Motor neuron (in vitro differentiated cells): ENCODE measurements around the gene PUS3. TPM values are rescaled to one million over a fixed set of nuclear protein-coding genes. Genes with fewer than 3 reads are reported as not detected.

Experiments
- ATAC-seq, 8 experiments: fragments of 200-7000 bp; cut with Tn5 transposase; replicated peaks in 6 of 8; 2 replicates each; pipeline ENCODE4 v1.8.0; 2021; ENCODE audit warnings: mild to moderate bottlenecking in 8 of 8, moderate library complexity in 8 of 8
- H3K27ac ChIP-seq, 2 donors: fragments of 250-450 bp; sonication (Bioruptor Pico); 2 replicates each; pipeline ENCODE4 v1.9.0; 2021; ENCODE audit warnings: antibody characterized with exemption in 2 of 2, mild to moderate bottlenecking in 2 of 2, moderate library complexity in 1 of 2
- H3K4me1 ChIP-seq, 2 donors: fragments of 250-450 bp; sonication (Bioruptor Pico); replicated peaks in 1 of 2; 2 replicates each; pipeline ENCODE4 v1.6.1; 2021; ENCODE audit warnings: antibody characterized with exemption in 2 of 2, mild to moderate bottlenecking in 2 of 2, moderate library complexity in 1 of 2
- H3K4me3 ChIP-seq, 5 donors: fragments of 250-450 bp; sonication (Bioruptor Pico); 2 replicates each; pipeline ENCODE4 v1.9.0; 2021; ENCODE audit warnings: antibody characterized with exemption in 5 of 5, mild to moderate bottlenecking in 5 of 5, moderate library complexity in 4 of 5
- WGBS, 10 experiments: fragments of 450-650 bp; shearing (Covaris generic); methylation state at CpG; one replicate each; pipeline ENCODE4 v1.0.0; 2022; 5-methylcytosine and 5-hydroxymethylcytosine counted together
- in situ Hi-C, 9 experiments: fragments of 400-800 bp; cut with MboI; loops; one replicate each; pipeline ENCODE4 v1.15.0; 2021; ENCODE audit warnings: low sequenced_read_pairs in 9 of 9, low pct_unique_long_range_greater_than_20kb in 2 of 9; ENCODE audit not compliant: unreplicated experiment in 9 of 9
- total RNA-seq, 8 experiments: library from RNA; unstranded; fragments of 300-600 nt; gene quantifications; 2 replicates each; pipeline versions ENCODE4 v1.2.3 to v1.2.4, GENCODE V29; 2022

Gene PUS3
- total RNA-seq, 8 experiments from 2014 or later, result 11.9 to 24.3 (median 15.9) TPM

GRCh38 chr11:125935056-125935455, 32.0 kb upstream of the PUS3 start:
- Histone ChIP-seq H3K4me3 (no peak overlapping the region), H3K4me1 (peaks cover 4 to 10% of the 10 kb centered on the region in 2 donors), H3K27ac (no peak overlapping the region)
- 67 to 100% (median 91%) methylated on average over 1 to 2 of the region's 2 CpGs; no CpG with 5 or more reads in 2 of the 10 experiments for WGBS, 10 experiments
- in situ Hi-C loops, result loop anchor here in 2 of 9 experiments (25.0 kb wide), 2 partner anchors 127 to 252 kb away; partner anchors contain the start of gene CDON (in 1 of the 2)
- ATAC-seq, result no peak

- in situ Hi-C loops, result loop anchor here in 2 of 9 experiments (25.0 kb wide), 2 partner anchors 128 to 253 kb away; partner anchors contain the start of gene CDON (in 1 of the 2)
- Histone ChIP-seq H3K27ac (no peak overlapping the region), H3K4me1 (peaks cover 4 to 10% of the 10 kb centered on the region in 2 donors), H3K4me3 (no peak overlapping the region)
- ATAC-seq, result no peak
- WGBS, 10 experiments, result 20 to 97% (median 91%) methylated on average over 1 to 8 of the region's 8 CpGs; no CpG with 5 or more reads in 4 of the 10 experiments
Measured at GRCh38 chr11:125934473-125934872, 31.5 kb upstream of the PUS3 start.

GRCh38 chr11:125933030-125933813, 30.2 kb upstream of the PUS3 start:
- peaks cover 4 to 5% of the 10 kb centered on the region in 2 donors for H3K4me1 ChIP-seq
- in situ Hi-C loops, result loop anchor here in 2 of 9 experiments (25.0 kb wide), 2 partner anchors 129 to 254 kb away; partner anchors contain the start of gene CDON (in 1 of the 2)
- H3K27ac ChIP-seq, result no peak overlapping the region
- no peak for ATAC-seq
- no peak overlapping the region for H3K4me3 ChIP-seq
- 20 to 92% (median 50%) methylated on average over 1 to 9 of the region's 12 CpGs; no CpG with 5 or more reads in 1 of the 10 experiments for WGBS, 10 experiments

GRCh38 chr11:125932301-125932700, 29.3 kb upstream of the PUS3 start:
- ATAC-seq, result no peak
- Histone ChIP-seq H3K4me3 (no peak overlapping the region), H3K4me1 (peaks cover 4 to 5% of the 10 kb centered on the region in 2 donors), H3K27ac (no peak overlapping the region)
- WGBS, 10 experiments, result 40 to 100% (median 89%) methylated on average over 1 to 6 of the region's 9 CpGs; no CpG with 5 or more reads in 6 of the 10 experiments
- in situ Hi-C loops, result loop anchor here in 2 of 9 experiments (25.0 kb wide), 2 partner anchors 130 to 255 kb away; partner anchors contain the start of gene CDON (in 1 of the 2)

- no peak overlapping the region for H3K27ac ChIP-seq
- no peak for ATAC-seq
- WGBS, 10 experiments, result 16 to 100% (median 87%) methylated on average over 1 to 5 of the region's 6 CpGs; no CpG with 5 or more reads in 1 of the 10 experiments
- no peak overlapping the region for H3K4me3 ChIP-seq
- peaks cover 4 to 5% of the 10 kb centered on the region in 2 donors for H3K4me1 ChIP-seq
- in situ Hi-C loops, result loop anchor here in 2 of 9 experiments (25.0 kb wide), 2 partner anchors 131 to 256 kb away; partner anchors contain the start of gene CDON (in 1 of the 2)
Measured at GRCh38 chr11:125931668-125932067, 28.7 kb upstream of the PUS3 start.

GRCh38 chr11:125931116-125931515, 28.1 kb upstream of the PUS3 start:
- no peak for ATAC-seq
- H3K4me1 ChIP-seq, result peaks cover 4 to 5% of the 10 kb centered on the region in 2 donors
- in situ Hi-C loops, result loop anchor here in 2 of 9 experiments (25.0 kb wide), 2 partner anchors 131 to 256 kb away; partner anchors contain the start of gene CDON (in 1 of the 2)
- no peak overlapping the region for H3K27ac ChIP-seq
- no peak overlapping the region for H3K4me3 ChIP-seq
- WGBS, 10 experiments, result 34 to 100% (median 64%) methylated on average over 1 to 3 of the region's 3 CpGs; no CpG with 5 or more reads in 1 of the 10 experiments

- no peak for ATAC-seq
- Histone ChIP-seq H3K4me3 (no peak overlapping the region), H3K4me1 (peaks cover 4 to 5% of the 10 kb centered on the region in 2 donors), H3K27ac (no peak overlapping the region)
- 81 to 100% (median 91%) methylated on average over 1 to 10 of the region's 11 CpGs; no CpG with 5 or more reads in 2 of the 10 experiments for WGBS, 10 experiments
- in situ Hi-C loops, result loop anchor here in 2 of 9 experiments (25.0 kb wide), 2 partner anchors 132 to 257 kb away; partner anchors contain the start of gene CDON (in 1 of the 2)
Measured at GRCh38 chr11:125930076-125930450, 27.1 kb upstream of the PUS3 start.

GRCh38 chr11:125929445-125930075, 26.6 kb upstream of the PUS3 start:
- in situ Hi-C loops, result loop anchor here in 6 of 9 experiments (10.0 to 25.0 kb wide), 3 partner anchors 133 to 265 kb away; partner anchors contain the start of gene CDON (in 1 of the 6)
- Histone ChIP-seq H3K4me3 (no peak overlapping the region), H3K27ac (no peak overlapping the region), H3K4me1 (peaks cover 4 to 5% of the 10 kb centered on the region in 2 donors)
- WGBS, 10 experiments, result 43 to 94% (median 77%) methylated on average over 1 to 7 of the region's 9 CpGs; no CpG with 5 or more reads in 5 of the 10 experiments
- no peak for ATAC-seq

GRCh38 chr11:125926682-125927081, 23.7 kb upstream of the PUS3 start:
- no peak for ATAC-seq
- in situ Hi-C loops, result loop anchor here in 6 of 9 experiments (10.0 to 25.0 kb wide), 3 partner anchors 136 to 268 kb away; partner anchors contain the start of gene CDON (in 1 of the 6)
- no peak overlapping the region for H3K27ac ChIP-seq
- no peaks in the 10 kb centered on the region for H3K4me1 ChIP-seq
- H3K4me3 ChIP-seq, result no peak overlapping the region
- 26 to 91% (median 61%) methylated on average over 1 to 6 of the region's 12 CpGs; no CpG with 5 or more reads in 3 of the 10 experiments for WGBS, 10 experiments

GRCh38 chr11:125925804-125926203, 22.8 kb upstream of the PUS3 start:
- no peak overlapping the region for H3K4me3 ChIP-seq
- no peaks in the 10 kb centered on the region for H3K4me1 ChIP-seq
- ATAC-seq, result no peak
- 70 to 100% (median 93%) methylated on average over 1 to 2 of the region's 3 CpGs; no CpG with 5 or more reads in 6 of the 10 experiments for WGBS, 10 experiments
- H3K27ac ChIP-seq, result no peak overlapping the region
- in situ Hi-C loops, result loop anchor here in 6 of 9 experiments (10.0 to 25.0 kb wide), 3 partner anchors 136 to 269 kb away; partner anchors contain the start of gene CDON (in 1 of the 6)

- H3K4me1 ChIP-seq, result no peaks in the 10 kb centered on the region
- ATAC-seq, result peak in 3 of 8 experiments; percentile 24 to 62 (median 47)
- 17 to 90% (median 71%) methylated on average over 1 to 4 of the region's 6 CpGs; no CpG with 5 or more reads in 2 of the 10 experiments for WGBS, 10 experiments
- no peak overlapping the region for H3K27ac ChIP-seq
- no peak overlapping the region for H3K4me3 ChIP-seq
- in situ Hi-C loops, result loop anchor here in 6 of 9 experiments (10.0 to 25.0 kb wide), 3 partner anchors 137 to 270 kb away; partner anchors contain the start of gene CDON (in 1 of the 6)
Measured at GRCh38 chr11:125925247-125925740, 22.3 kb upstream of the PUS3 start.
